NB4 (cell line): Measurements from ENCODE around the gene HES4.

Source experiments
- POLR2A ChIP-seq: IDR thresholded peaks from 2 replicates; pipeline ENCODE4 v1.6.1; 2011; ENCODE audit warnings: mild to moderate bottlenecking; ENCODE audit not compliant: insufficient read length; ENCODE audit errors: extremely low read depth
- TF ChIP-seq, protein P1 (sequence below): IDR thresholded peaks from one replicate; pipeline ENCODE4 v1.5.1; 2012; ENCODE audit warnings: low read depth, low read length
- TF ChIP-seq, protein P2 (sequence below): IDR thresholded peaks from 2 replicates; pipeline ENCODE4 v1.6.1; 2011; ENCODE audit warnings: low read depth, low read length

DNA sequence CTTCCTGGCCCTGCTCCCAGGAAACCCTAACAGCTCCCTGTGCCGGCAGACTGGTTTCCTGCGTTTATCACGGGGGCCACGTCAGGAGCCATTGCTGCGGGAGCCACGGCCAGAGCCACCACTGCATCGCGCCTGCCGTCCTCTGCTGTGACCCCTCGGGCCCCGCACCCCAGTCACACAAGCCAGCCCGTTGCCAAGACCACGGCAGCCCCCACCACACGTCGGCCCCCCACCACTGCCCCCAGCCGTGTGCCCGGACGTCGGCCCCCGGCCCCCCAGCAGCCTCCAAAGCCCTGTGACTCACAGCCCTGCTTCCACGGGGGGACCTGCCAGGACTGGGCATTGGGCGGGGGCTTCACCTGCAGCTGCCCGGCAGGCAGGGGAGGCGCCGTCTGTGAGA, 48.1 kb upstream of the HES4 start:
- TF ChIP-seq, protein P1, sequence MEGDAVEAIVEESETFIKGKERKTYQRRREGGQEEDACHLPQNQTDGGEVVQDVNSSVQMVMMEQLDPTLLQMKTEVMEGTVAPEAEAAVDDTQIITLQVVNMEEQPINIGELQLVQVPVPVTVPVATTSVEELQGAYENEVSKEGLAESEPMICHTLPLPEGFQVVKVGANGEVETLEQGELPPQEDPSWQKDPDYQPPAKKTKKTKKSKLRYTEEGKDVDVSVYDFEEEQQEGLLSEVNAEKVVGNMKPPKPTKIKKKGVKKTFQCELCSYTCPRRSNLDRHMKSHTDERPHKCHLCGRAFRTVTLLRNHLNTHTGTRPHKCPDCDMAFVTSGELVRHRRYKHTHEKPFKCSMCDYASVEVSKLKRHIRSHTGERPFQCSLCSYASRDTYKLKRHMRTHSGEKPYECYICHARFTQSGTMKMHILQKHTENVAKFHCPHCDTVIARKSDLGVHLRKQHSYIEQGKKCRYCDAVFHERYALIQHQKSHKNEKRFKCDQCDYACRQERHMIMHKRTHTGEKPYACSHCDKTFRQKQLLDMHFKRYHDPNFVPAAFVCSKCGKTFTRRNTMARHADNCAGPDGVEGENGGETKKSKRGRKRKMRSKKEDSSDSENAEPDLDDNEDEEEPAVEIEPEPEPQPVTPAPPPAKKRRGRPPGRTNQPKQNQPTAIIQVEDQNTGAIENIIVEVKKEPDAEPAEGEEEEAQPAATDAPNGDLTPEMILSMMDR, result no peak
- TF ChIP-seq, protein P2, sequence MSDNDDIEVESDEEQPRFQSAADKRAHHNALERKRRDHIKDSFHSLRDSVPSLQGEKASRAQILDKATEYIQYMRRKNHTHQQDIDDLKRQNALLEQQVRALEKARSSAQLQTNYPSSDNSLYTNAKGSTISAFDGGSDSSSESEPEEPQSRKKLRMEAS, result no peak
- TF ChIP-seq POLR2A, result no peak
